ENCODE measurements around the gene WDR20. TPM values are rescaled to one million over a fixed set of nuclear protein-coding genes. Genes with fewer than 3 reads are reported as not detected.

The WDR20 gene
- total and polyA plus RNA-seq, 2 of the 4 experiments (the other 2 are of a cell fraction), result 20.3 to 27.4 TPM

GRCh38 chr14:102200690-102201352 is 61.1 kb downstream of the WDR20 start:
- Histone ChIP-seq H3K4me1 (ENCODE audit: control insufficient read depth, insufficient read depth, low read length) (peaks cover 8% of the 10 kb centered on the region), H2BK120ac (ENCODE audit: low read depth, low read length) (no peak overlapping the region), H2AFZ (replicated peaks; ENCODE audit: low read length, poor library complexity) (no peak overlapping the region), H2AK9ac (replicated peaks; ENCODE audit: low read depth, low read length, poor library complexity) (peak overlapping the region; percentile 68), H2BK5ac (ENCODE audit: low read depth, low read length, poor library complexity, severe bottlenecking) (no peak overlapping the region), H3K56ac (ENCODE audit: extremely low read depth, insufficient read depth, low read length) (no peak overlapping the region), H4K20me1 (ENCODE audit: insufficient read depth, low read length) (peaks cover 49% of the 10 kb centered on the region), H3K23ac (ENCODE audit: low read depth, low read length) (no peak overlapping the region), H2AK5ac (ENCODE audit: low read depth, low read length) (no peak overlapping the region), H3K27me3 (ENCODE audit: control insufficient read depth, insufficient read depth, low read length) (no peaks in the 10 kb centered on the region), H4K8ac (ENCODE audit: low read depth in 2 of 2, low read length in 2 of 2) (no peak overlapping the region), H4K5ac (ENCODE audit: low read depth, low read length) (no peak overlapping the region), H3K14ac (replicated peaks; ENCODE audit: low read depth, low read length) (no peak overlapping the region), H3K18ac (ENCODE audit: low read depth, low read length) (no peak overlapping the region), H3K27ac (ENCODE audit: insufficient read depth, low read length) (no peak overlapping the region), H2BK20ac (ENCODE audit: low read depth, low read length) (no peak overlapping the region), H3K9ac (ENCODE audit: low read depth, low read length) (no peak overlapping the region), H3K4ac (ENCODE audit: low read depth, low read length) (no peak overlapping the region), H2BK15ac (ENCODE audit: low read depth, low read length) (no peak overlapping the region), H3K4me2 (ENCODE audit: low read depth, low read length) (no peak overlapping the region), H3K4me3 (ENCODE audit: insufficient read depth, low read depth, low read length) (no peak overlapping the region), H3K9me1 (ENCODE audit: insufficient read depth, low read length) (peaks cover 28% of the 10 kb centered on the region), H3K79me1 (ENCODE audit: low read depth in 1 of 2, low read length in 2 of 2) (peaks cover 51 to 87% of the 10 kb centered on the region in 2 experiments), H4K91ac (ENCODE audit: insufficient read depth, low read depth, low read length) (no peak overlapping the region), H3K36me3 (ENCODE audit: control insufficient read depth, insufficient read depth, low read length) (peaks cover 21% of the 10 kb centered on the region), H3K9me3 (ENCODE audit: control insufficient read depth, insufficient read depth, low read length) (no peaks in the 10 kb centered on the region)
- intact Hi-C loops (cut with micrococcal nuclease) (no loop called here), dilution Hi-C loops (cut with HindIII; ENCODE audit: low sequenced_read_pairs, unreplicated experiment) (no loop called here), in situ Hi-C loops (cut with MboI; ENCODE audit: low sequenced_read_pairs) (no loop called here)
- BruUV-seq (replicated peaks), result no TSS peak
- POLR2A ChIA-PET (ENCODE audit: unreplicated experiment), result no interaction called here
- CTCF ChIA-PET, result no interaction called here
- no CpG with 5 or more reads among the region's 9 CpGs for WGBS, 2 experiments (ENCODE audit: extremely low coverage in 2 of 2, insufficient read length in 1 of 2)
- DNase-seq, result peak; percentile 21
- no peak for TF ChIP-seq SMC3 (IDR thresholded peaks at IDR 0.05; ENCODE audit: low read depth, low read length)
- TF ChIP-seq MAFK (IDR thresholded peaks at IDR 0.05; ENCODE audit: low read depth, low read length), result no peak
- TF ChIP-seq RFX5 (IDR thresholded peaks at IDR 0.05; ENCODE audit: low read depth, low read length), result no peak
- TF ChIP-seq, protein P1, sequence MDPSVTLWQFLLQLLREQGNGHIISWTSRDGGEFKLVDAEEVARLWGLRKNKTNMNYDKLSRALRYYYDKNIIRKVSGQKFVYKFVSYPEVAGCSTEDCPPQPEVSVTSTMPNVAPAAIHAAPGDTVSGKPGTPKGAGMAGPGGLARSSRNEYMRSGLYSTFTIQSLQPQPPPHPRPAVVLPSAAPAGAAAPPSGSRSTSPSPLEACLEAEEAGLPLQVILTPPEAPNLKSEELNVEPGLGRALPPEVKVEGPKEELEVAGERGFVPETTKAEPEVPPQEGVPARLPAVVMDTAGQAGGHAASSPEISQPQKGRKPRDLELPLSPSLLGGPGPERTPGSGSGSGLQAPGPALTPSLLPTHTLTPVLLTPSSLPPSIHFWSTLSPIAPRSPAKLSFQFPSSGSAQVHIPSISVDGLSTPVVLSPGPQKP (IDR thresholded peaks at IDR 0.05; ENCODE audit: borderline replicate concordance, low read depth, low read length), result no peak
- TF ChIP-seq POLR2A (IDR thresholded peaks at IDR 0.05; ENCODE audit: low read depth, low read length), result no peak
- TF ChIP-seq NFE2L2 (IDR thresholded peaks at IDR 0.05; ENCODE audit: low read depth, low read length), result no peak
- no peak for TF ChIP-seq RCOR1 (IDR thresholded peaks at IDR 0.05; ENCODE audit: insufficient replicate concordance, low read length)
- TF ChIP-seq RAD21 (IDR thresholded peaks at IDR 0.05; ENCODE audit: low read length), result no peak
- ATAC-seq (ENCODE audit: low read depth), result no peak
